Upper lobe of left lung (tissue), 4 donors: Measurements from ENCODE around the gene SLF1.

Experiments used
- EP300 ChIP-seq, 4 donors: sonication (generic); formaldehyde crosslinking; IDR thresholded peaks; one replicate each; pipeline ENCODE4 v1.5.1; 2017; ENCODE audit warnings: antibody characterized with exemption in 4 of 4, control low read depth in 2 of 4
- POLR2A ChIP-seq, 4 donors: fragments of 450-650 bp; IDR thresholded peaks; one replicate each; pipeline ENCODE4 v1.5.1; 2016 to 2017; ENCODE audit warnings: antibody characterized with exemption in 4 of 4, mild to moderate bottlenecking in 2 of 4
- POLR2AphosphoS5 ChIP-seq, 2 donors: sonication (generic); formaldehyde crosslinking; IDR thresholded peaks; one replicate each; pipeline ENCODE4 v1.5.1; 2017; ENCODE audit warnings: antibody characterized with exemption in 2 of 2
- TF ChIP-seq, protein P1 (sequence below), 6 experiments: fragments of 450-650 bp in 4 of 6; fragments of 200-600 bp in 2 of 6; sonication (generic) in 2 of 6; IDR thresholded peaks; one replicate each; pipeline ENCODE4 v1.5.1; 2016 to 2019; ENCODE audit warnings: antibody characterized with exemption in 6 of 6

DNA sequence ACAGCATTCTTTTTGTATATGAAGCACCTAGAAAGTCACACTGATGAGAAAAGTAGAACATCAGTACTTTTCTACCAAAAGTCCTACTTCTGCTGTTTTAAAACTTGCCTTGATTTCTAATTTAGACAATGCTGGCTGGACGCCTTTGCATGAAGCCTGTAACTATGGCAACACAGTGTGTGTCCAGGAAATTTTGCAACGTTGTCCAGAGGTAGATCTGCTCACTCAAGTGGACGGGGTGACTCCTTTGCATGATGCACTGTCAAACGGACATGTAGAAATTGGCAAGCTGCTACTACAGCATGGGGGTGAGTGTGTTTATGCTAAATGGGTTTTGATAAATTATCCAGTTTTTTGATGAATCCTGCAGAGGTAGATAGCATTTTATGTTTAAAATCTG, 73.5 kb downstream of the SLF1 start:
- TF ChIP-seq, protein P1, sequence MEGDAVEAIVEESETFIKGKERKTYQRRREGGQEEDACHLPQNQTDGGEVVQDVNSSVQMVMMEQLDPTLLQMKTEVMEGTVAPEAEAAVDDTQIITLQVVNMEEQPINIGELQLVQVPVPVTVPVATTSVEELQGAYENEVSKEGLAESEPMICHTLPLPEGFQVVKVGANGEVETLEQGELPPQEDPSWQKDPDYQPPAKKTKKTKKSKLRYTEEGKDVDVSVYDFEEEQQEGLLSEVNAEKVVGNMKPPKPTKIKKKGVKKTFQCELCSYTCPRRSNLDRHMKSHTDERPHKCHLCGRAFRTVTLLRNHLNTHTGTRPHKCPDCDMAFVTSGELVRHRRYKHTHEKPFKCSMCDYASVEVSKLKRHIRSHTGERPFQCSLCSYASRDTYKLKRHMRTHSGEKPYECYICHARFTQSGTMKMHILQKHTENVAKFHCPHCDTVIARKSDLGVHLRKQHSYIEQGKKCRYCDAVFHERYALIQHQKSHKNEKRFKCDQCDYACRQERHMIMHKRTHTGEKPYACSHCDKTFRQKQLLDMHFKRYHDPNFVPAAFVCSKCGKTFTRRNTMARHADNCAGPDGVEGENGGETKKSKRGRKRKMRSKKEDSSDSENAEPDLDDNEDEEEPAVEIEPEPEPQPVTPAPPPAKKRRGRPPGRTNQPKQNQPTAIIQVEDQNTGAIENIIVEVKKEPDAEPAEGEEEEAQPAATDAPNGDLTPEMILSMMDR (IDR thresholded peaks at IDR 0.05), result no peak
- TF ChIP-seq EP300 (IDR thresholded peaks at IDR 0.05) (no peak), POLR2A (IDR thresholded peaks at IDR 0.05) (no peak), POLR2AphosphoS5 (IDR thresholded peaks at IDR 0.05) (no peak)
